C4-2B (cell line): ENCODE data around the gene GAS2L1.

Experiments
- H3K27ac ChIP-seq: fragments of 450-650 bp; 2 replicates; pipeline ENCODE4 v1.5.1; 2017
- ZFX ChIP-seq: fragments of 450-650 bp; IDR thresholded peaks from 2 replicates; pipeline ENCODE4 v1.6.1; 2017
- TF ChIP-seq, protein P1 (sequence below): fragments of 450-650 bp; conservative IDR thresholded peaks from 2 replicates; pipeline ENCODE4 v1.5.1; 2017; ENCODE audit warnings: mild to moderate bottlenecking

The GAS2L1 gene

DNA sequence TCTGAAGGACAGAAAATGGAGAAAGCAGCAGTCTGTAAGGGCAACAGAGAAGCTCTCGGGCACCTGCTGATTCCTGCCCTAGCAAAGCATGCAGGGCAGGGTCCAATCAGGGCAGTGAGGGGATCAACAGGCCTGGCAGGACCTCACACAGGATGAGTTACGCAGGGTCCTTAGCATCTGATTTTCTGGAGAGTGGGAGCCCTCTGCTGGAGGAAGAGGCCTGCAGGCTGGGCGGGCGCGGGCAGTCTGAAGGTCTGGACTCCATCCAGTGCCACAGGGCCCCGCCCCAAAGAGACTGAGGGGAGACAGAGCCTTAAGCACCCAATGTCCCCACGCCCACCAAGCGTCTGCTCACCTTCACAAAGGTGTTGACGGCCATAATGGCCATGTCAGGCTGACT is 53.0 kb downstream of the GAS2L1 start:
- no peak for TF ChIP-seq ZFX
- TF ChIP-seq, protein P1, sequence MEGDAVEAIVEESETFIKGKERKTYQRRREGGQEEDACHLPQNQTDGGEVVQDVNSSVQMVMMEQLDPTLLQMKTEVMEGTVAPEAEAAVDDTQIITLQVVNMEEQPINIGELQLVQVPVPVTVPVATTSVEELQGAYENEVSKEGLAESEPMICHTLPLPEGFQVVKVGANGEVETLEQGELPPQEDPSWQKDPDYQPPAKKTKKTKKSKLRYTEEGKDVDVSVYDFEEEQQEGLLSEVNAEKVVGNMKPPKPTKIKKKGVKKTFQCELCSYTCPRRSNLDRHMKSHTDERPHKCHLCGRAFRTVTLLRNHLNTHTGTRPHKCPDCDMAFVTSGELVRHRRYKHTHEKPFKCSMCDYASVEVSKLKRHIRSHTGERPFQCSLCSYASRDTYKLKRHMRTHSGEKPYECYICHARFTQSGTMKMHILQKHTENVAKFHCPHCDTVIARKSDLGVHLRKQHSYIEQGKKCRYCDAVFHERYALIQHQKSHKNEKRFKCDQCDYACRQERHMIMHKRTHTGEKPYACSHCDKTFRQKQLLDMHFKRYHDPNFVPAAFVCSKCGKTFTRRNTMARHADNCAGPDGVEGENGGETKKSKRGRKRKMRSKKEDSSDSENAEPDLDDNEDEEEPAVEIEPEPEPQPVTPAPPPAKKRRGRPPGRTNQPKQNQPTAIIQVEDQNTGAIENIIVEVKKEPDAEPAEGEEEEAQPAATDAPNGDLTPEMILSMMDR = no peak
- H3K27ac ChIP-seq = peak overlapping the region; percentile 82
